K562 (cell line): ENCODE results near the gene SLC6A4.

Experiments
- FOXK2 ChIP-seq, 2 experiments: fragments of 450-650 bp; IDR thresholded peaks in 1 of 2; conservative IDR thresholded peaks in 1 of 2; 2 replicates each; pipeline ENCODE4 v1.6.1; 2016; ENCODE audit warnings: low read depth in 2 of 2, mild to moderate bottlenecking in 1 of 2
- FOXM1 ChIP-seq, 2 experiments: fragments of 450-650 bp in 1 of 2; sonication (generic) in 1 of 2; formaldehyde crosslinking in 1 of 2; IDR thresholded peaks; 2 replicates each; pipeline versions ENCODE4 v1.6.1 to v1.9.0; 2017 to 2022; ENCODE audit warnings: low read depth in 2 of 2, mild to moderate bottlenecking in 2 of 2, missing genetic modification reagents in 1 of 2, moderate library complexity in 1 of 2
- HDAC1 ChIP-seq, 2 experiments: fragments of 450-650 bp; IDR thresholded peaks; 2 replicates each; pipeline ENCODE4 v1.6.1; 2016 to 2017; ENCODE audit warnings: inconsistent platforms in 1 of 2, mild to moderate bottlenecking in 1 of 2, moderate library complexity in 1 of 2
- MXI1 ChIP-seq: IDR thresholded peaks from 2 replicates; pipeline ENCODE4 v1.6.1; 2011; ENCODE audit warnings: low read depth, mild to moderate bottlenecking, improper control_type of control experiment, low read length
- PRPF4 ChIP-seq: fragments of 200-400 bp; formaldehyde crosslinking; IDR thresholded peaks from one replicate; pipeline ENCODE4 v1.6.1; 2017; ENCODE audit warnings: low read length, low read depth, mild to moderate bottlenecking; ENCODE audit not compliant: insufficient read depth, poor library complexity, severe bottlenecking
- RBFOX2 ChIP-seq: fragments of 200-400 bp; formaldehyde crosslinking; IDR thresholded peaks from 2 replicates; pipeline ENCODE4 v1.6.1; 2017; ENCODE audit warnings: low read depth, mild to moderate bottlenecking, low read length, moderate library complexity
- SP1 ChIP-seq: sonication (generic); formaldehyde crosslinking; IDR thresholded peaks from 2 replicates; pipeline ENCODE4 v1.8.1; 2022; ENCODE audit warnings: mild to moderate bottlenecking, missing genetic modification reagents
- ZBTB17 ChIP-seq: fragments of 450-650 bp; formaldehyde crosslinking; IDR thresholded peaks from 2 replicates; pipeline ENCODE4 v1.4.0; 2020; ENCODE audit warnings: mild to moderate bottlenecking
- ZNF408 ChIP-seq: fragments of 250-450 bp; sonication (Bioruptor Pico); IDR thresholded peaks from 2 replicates; pipeline ENCODE4 v1.4.0; 2020; ENCODE audit warnings: low read depth, mild to moderate bottlenecking, moderate library complexity
- TF ChIP-seq, protein P1 (sequence below): fragments of 450-650 bp; IDR thresholded peaks from 2 replicates; pipeline ENCODE4 v1.6.1; 2016

DNA sequence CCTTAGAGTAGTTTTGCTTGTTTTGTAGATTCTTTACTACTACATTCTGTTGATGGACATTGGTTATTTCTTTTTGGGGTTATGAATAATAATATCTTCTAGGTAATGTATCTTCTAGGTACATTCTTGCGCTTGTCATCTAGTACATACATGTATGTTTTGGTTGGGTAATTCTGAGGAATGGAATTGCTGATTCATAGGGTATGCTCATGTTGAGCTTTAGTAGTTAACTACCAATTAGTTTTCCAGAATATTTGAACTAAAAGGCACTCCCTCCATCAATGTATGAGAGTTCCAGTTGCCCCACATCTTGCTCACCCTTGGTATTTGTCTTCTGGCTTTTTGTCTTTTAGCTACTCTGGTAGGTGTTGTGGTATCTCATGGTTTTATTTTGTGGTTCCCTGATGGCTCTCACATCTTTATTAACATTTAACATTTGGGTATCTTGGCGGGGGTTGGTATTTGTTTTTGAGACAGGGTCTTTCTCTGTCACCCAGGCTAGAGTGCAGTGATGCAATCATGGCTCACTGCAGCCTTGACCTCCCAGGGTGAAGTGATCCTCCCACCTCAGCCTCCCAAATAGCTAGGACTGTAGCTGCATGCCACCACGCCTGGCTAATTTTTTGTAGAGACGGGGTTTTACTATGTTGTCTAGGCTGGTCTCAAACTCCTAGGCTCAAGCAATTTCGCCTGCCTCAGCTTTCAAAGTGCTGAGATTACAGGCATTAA, 47.1 kb downstream of the SLC6A4 start:
- TF ChIP-seq FOXK2 (conservative IDR thresholded peaks at IDR 0.05 in 1 of 2, IDR thresholded peaks at IDR 0.05 in 1 of 2; ENCODE audit: low read depth in 2 of 2) = no peak
- TF ChIP-seq RBFOX2 = no peak
- TF ChIP-seq MXI1 = no peak
- no peak for TF ChIP-seq SP1 (CRISPR knock-in tag)
- no peak for TF ChIP-seq ZNF408 (CRISPR knock-in tag)
- TF ChIP-seq, protein P1, sequence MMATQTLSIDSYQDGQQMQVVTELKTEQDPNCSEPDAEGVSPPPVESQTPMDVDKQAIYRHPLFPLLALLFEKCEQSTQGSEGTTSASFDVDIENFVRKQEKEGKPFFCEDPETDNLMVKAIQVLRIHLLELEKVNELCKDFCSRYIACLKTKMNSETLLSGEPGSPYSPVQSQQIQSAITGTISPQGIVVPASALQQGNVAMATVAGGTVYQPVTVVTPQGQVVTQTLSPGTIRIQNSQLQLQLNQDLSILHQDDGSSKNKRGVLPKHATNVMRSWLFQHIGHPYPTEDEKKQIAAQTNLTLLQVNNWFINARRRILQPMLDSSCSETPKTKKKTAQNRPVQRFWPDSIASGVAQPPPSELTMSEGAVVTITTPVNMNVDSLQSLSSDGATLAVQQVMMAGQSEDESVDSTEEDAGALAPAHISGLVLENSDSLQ = no peak
- no peak for TF ChIP-seq ZBTB17 (CRISPR knock-in tag)
- TF ChIP-seq FOXM1 (IDR thresholded peaks at IDR 0.05; ENCODE audit: low read depth) = no peak
- TF ChIP-seq FOXM1 (CRISPR knock-in tag; IDR thresholded peaks at IDR 0.05; ENCODE audit: low read depth) = no peak
- no peak for TF ChIP-seq PRPF4
- no peak for TF ChIP-seq HDAC1 (IDR thresholded peaks at IDR 0.05)
